ENCODE results near the gene ZNF606. TPM values are rescaled to one million over a fixed set of nuclear protein-coding genes. Genes with fewer than 3 reads are reported as not detected.

The ZNF606 gene
- total RNA-seq, 1 experiment from 2014 or later = 23.5 TPM

DNA sequence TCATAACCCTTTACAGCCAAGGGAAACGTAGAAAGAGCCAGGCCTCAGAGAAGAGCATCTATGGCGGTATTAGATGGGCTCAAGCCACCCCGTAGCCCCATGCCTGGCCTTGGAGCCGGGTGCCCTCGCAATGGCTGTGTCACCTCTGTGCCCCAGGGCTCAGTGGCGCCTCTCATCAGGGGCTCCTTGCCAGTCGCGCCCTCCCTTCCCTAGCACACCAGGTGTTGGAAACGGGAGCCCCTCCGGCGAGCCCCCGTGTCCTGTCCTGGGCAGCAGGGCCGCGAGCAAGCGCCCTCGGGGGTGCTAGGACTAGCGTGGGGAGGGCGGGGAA, 55.6 kb downstream of the ZNF606 start:
- CTCF ChIA-PET = no interaction called here
- peak overlapping the region; percentile 83 for H3K4me3 Mint-ChIP-seq (ENCODE audit: low read depth, unreplicated experiment)
- no peak for DNase-seq
- H3K9me3 Mint-ChIP-seq (ENCODE audit: low read depth, unreplicated experiment) = peaks cover 28% of the 10 kb centered on the region
- no peaks in the 10 kb centered on the region for H3K27me3 Mint-ChIP-seq (ENCODE audit: unreplicated experiment)
- BruUV-seq (replicated peaks) = no TSS peak
- peak overlapping the region; percentile 87 for H3K27ac Mint-ChIP-seq (ENCODE audit: unreplicated experiment)
- peaks cover 18% of the 10 kb centered on the region for H3K36me3 Mint-ChIP-seq (ENCODE audit: insufficient read depth, unreplicated experiment)
- intact Hi-C loops (cut with micrococcal nuclease; ENCODE audit: unreplicated experiment) = no loop called here
- peaks cover 9% of the 10 kb centered on the region for H3K4me1 Mint-ChIP-seq (ENCODE audit: low read depth, unreplicated experiment)
- no peak for TF ChIP-seq CTCF (IDR thresholded peaks at IDR 0.05; ENCODE audit: unreplicated experiment)

- BruUV-seq (replicated peaks) = no TSS peak
- DNase-seq = no peak
- no peak overlapping the region for H3K27ac Mint-ChIP-seq (ENCODE audit: unreplicated experiment)
- peak overlapping the region; percentile 83 for H3K4me3 Mint-ChIP-seq (ENCODE audit: low read depth, unreplicated experiment)
- H3K4me1 Mint-ChIP-seq (ENCODE audit: low read depth, unreplicated experiment) = peaks cover 9% of the 10 kb centered on the region
- TF ChIP-seq CTCF (IDR thresholded peaks at IDR 0.05; ENCODE audit: unreplicated experiment) = no peak
- H3K27me3 Mint-ChIP-seq (ENCODE audit: unreplicated experiment) = no peaks in the 10 kb centered on the region
- peaks cover 32% of the 10 kb centered on the region for H3K9me3 Mint-ChIP-seq (ENCODE audit: low read depth, unreplicated experiment)
- CTCF ChIA-PET = no interaction called here
- peaks cover 18% of the 10 kb centered on the region for H3K36me3 Mint-ChIP-seq (ENCODE audit: insufficient read depth, unreplicated experiment)
- intact Hi-C loops (cut with micrococcal nuclease; ENCODE audit: unreplicated experiment) = no loop called here
Measured at GRCh38 chr19:57946316-57946715, 56.3 kb downstream of the ZNF606 start.

GRCh38 chr19:57941593-57941992, 61.0 kb downstream of the ZNF606 start:
- CTCF ChIA-PET = no interaction called here
- no TSS peak for BruUV-seq (replicated peaks)
- Mint-ChIP-seq H3K4me1 (ENCODE audit: low read depth, unreplicated experiment) (peaks cover 6% of the 10 kb centered on the region), H3K27ac (ENCODE audit: unreplicated experiment) (no peak overlapping the region), H3K4me3 (ENCODE audit: low read depth, unreplicated experiment) (no peak overlapping the region), H3K27me3 (ENCODE audit: unreplicated experiment) (no peaks in the 10 kb centered on the region), H3K36me3 (ENCODE audit: insufficient read depth, unreplicated experiment) (peaks cover 10% of the 10 kb centered on the region), H3K9me3 (ENCODE audit: low read depth, unreplicated experiment) (peaks cover 36% of the 10 kb centered on the region)
- intact Hi-C loops (cut with micrococcal nuclease; ENCODE audit: unreplicated experiment) = no loop called here
- no peak for TF ChIP-seq CTCF (IDR thresholded peaks at IDR 0.05; ENCODE audit: unreplicated experiment)
- DNase-seq = no peak

DNA sequence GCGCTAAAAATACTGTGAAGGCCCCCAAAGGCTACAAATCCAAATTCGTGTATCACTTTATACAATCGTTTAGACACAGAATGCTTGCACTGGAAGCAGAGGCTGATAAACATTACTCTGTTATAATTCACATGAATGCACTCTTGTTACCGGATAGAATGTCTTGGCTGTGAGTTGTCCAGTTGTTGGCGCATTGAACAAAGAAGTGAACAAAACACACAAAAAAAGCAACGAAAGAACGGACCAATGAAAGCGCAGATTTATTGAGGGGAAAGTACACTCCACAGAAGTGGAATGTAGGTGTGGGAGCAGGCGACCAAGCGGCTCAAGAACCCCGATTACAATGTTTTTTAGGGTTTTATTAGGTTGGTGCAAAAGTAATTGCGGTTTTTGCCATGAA, 66.9 kb downstream of the ZNF606 start:
- H3K4me3 Mint-ChIP-seq (ENCODE audit: low read depth, unreplicated experiment) = no peak overlapping the region
- H3K4me1 Mint-ChIP-seq (ENCODE audit: low read depth, unreplicated experiment) = no peaks in the 10 kb centered on the region
- intact Hi-C loops (cut with micrococcal nuclease; ENCODE audit: unreplicated experiment) = no loop called here
- no peak for TF ChIP-seq CTCF (IDR thresholded peaks at IDR 0.05; ENCODE audit: unreplicated experiment)
- DNase-seq = no peak
- peaks cover 10% of the 10 kb centered on the region for H3K36me3 Mint-ChIP-seq (ENCODE audit: insufficient read depth, unreplicated experiment)
- CTCF ChIA-PET = no interaction called here
- no peak overlapping the region for H3K27ac Mint-ChIP-seq (ENCODE audit: unreplicated experiment)
- no TSS peak for BruUV-seq (replicated peaks)
- H3K9me3 Mint-ChIP-seq (ENCODE audit: low read depth, unreplicated experiment) = peaks cover 26% of the 10 kb centered on the region
- no peaks in the 10 kb centered on the region for H3K27me3 Mint-ChIP-seq (ENCODE audit: unreplicated experiment)

Measured in Calu3 (cell line).